Measurements from ENCODE around the gene DLGAP4. TPM values are rescaled to one million over a fixed set of nuclear protein-coding genes. Genes with fewer than 3 reads are reported as not detected.

DLGAP4 gene
- total RNA-seq, 2 experiments from 2014 or later = 10.5 to 14.6 TPM

- Mint-ChIP-seq H3K36me3 (peaks cover 3% of the 10 kb centered on the region), H3K4me1 (peaks cover 16% of the 10 kb centered on the region), H3K27me3 (no peaks in the 10 kb centered on the region), H3K4me3 (no peak overlapping the region), H3K9me3 (no peaks in the 10 kb centered on the region), H3K27ac (no peak overlapping the region)
- no peak for DNase-seq
Measured at GRCh38 chr20:36487069-36487468, 180.9 kb downstream of the DLGAP4 start.

GRCh38 chr20:36490191-36490590 lies 184.1 kb downstream of the DLGAP4 start:
- Mint-ChIP-seq H3K4me1 (peaks cover 30% of the 10 kb centered on the region), H3K9me3 (no peaks in the 10 kb centered on the region), H3K36me3 (peaks cover 3% of the 10 kb centered on the region), H3K27me3 (no peaks in the 10 kb centered on the region), H3K4me3 (no peak overlapping the region), H3K27ac (no peak overlapping the region)
- DNase-seq = no peak

GRCh38 chr20:36491901-36492617 lies 185.9 kb downstream of the DLGAP4 start:
- Mint-ChIP-seq H3K27me3 (no peaks in the 10 kb centered on the region), H3K4me3 (peak overlapping the region; percentile 1), H3K27ac (peak overlapping the region; percentile 81), H3K9me3 (no peaks in the 10 kb centered on the region), H3K4me1 (peaks cover 32% of the 10 kb centered on the region), H3K36me3 (peaks cover 3% of the 10 kb centered on the region)
- DNase-seq = peak; percentile 58

- no peak for DNase-seq
- Mint-ChIP-seq H3K36me3 (peaks cover 3% of the 10 kb centered on the region), H3K9me3 (no peaks in the 10 kb centered on the region), H3K27me3 (no peaks in the 10 kb centered on the region), H3K4me3 (no peak overlapping the region), H3K4me1 (peaks cover 32% of the 10 kb centered on the region), H3K27ac (no peak overlapping the region)
Measured at GRCh38 chr20:36493051-36493800, 187.1 kb downstream of the DLGAP4 start.

GRCh38 chr20:36493801-36494114 lies 187.6 kb downstream of the DLGAP4 start:
- H3K27ac Mint-ChIP-seq = no peak overlapping the region
- peaks cover 32% of the 10 kb centered on the region for H3K4me1 Mint-ChIP-seq
- H3K4me3 Mint-ChIP-seq = no peak overlapping the region
- H3K27me3 Mint-ChIP-seq = no peaks in the 10 kb centered on the region
- no peaks in the 10 kb centered on the region for H3K9me3 Mint-ChIP-seq
- H3K36me3 Mint-ChIP-seq = peaks cover 3% of the 10 kb centered on the region
- no peak for DNase-seq

- Mint-ChIP-seq H3K4me1 (peaks cover 23% of the 10 kb centered on the region), H3K36me3 (no peaks in the 10 kb centered on the region), H3K27ac (no peak overlapping the region)
Measured at GRCh38 chr20:36496707-36497669, 190.8 kb downstream of the DLGAP4 start.

GRCh38 chr20:36497856-36498255 lies 191.7 kb downstream of the DLGAP4 start:
- no peaks in the 10 kb centered on the region for H3K9me3 Mint-ChIP-seq
- H3K36me3 Mint-ChIP-seq = no peaks in the 10 kb centered on the region
- H3K4me1 Mint-ChIP-seq = peaks cover 16% of the 10 kb centered on the region
- no peak overlapping the region for H3K4me3 Mint-ChIP-seq
- no peaks in the 10 kb centered on the region for H3K27me3 Mint-ChIP-seq
- no peak for DNase-seq
- no peak overlapping the region for H3K27ac Mint-ChIP-seq

More at GRCh38 chr20:36496707-36497669, 190.8 kb downstream of the DLGAP4 start:
- DNase-seq = no peak
- Mint-ChIP-seq H3K27me3 (no peaks in the 10 kb centered on the region), H3K9me3 (no peaks in the 10 kb centered on the region), H3K4me3 (no peak overlapping the region)

- H3K9me3 Mint-ChIP-seq = no peaks in the 10 kb centered on the region
- H3K4me3 Mint-ChIP-seq = no peak overlapping the region
- peaks cover 11% of the 10 kb centered on the region for H3K4me1 Mint-ChIP-seq
- no peak for DNase-seq
- H3K27me3 Mint-ChIP-seq = no peaks in the 10 kb centered on the region
- H3K36me3 Mint-ChIP-seq = no peaks in the 10 kb centered on the region
- H3K27ac Mint-ChIP-seq = no peak overlapping the region
Measured at GRCh38 chr20:36498386-36499179, 192.4 kb downstream of the DLGAP4 start.

GRCh38 chr20:36499211-36499610 lies 193.1 kb downstream of the DLGAP4 start:
- no peak overlapping the region for H3K4me3 Mint-ChIP-seq
- no peak for DNase-seq
- H3K9me3 Mint-ChIP-seq = no peaks in the 10 kb centered on the region
- H3K27me3 Mint-ChIP-seq = no peaks in the 10 kb centered on the region
- H3K27ac Mint-ChIP-seq = no peak overlapping the region
- H3K36me3 Mint-ChIP-seq = peaks cover 2% of the 10 kb centered on the region
- peaks cover 11% of the 10 kb centered on the region for H3K4me1 Mint-ChIP-seq

GRCh38 chr20:36499723-36500501 lies 193.8 kb downstream of the DLGAP4 start:
- Mint-ChIP-seq H3K4me3 (no peak overlapping the region), H3K4me1 (peaks cover 9% of the 10 kb centered on the region), H3K36me3 (peaks cover 3% of the 10 kb centered on the region), H3K9me3 (no peaks in the 10 kb centered on the region), H3K27ac (no peak overlapping the region), H3K27me3 (no peaks in the 10 kb centered on the region)
- no peak for DNase-seq

GRCh38 chr20:36501367-36502006 lies 195.3 kb downstream of the DLGAP4 start:
- Mint-ChIP-seq H3K4me1 (peaks cover 11% of the 10 kb centered on the region), H3K36me3 (peaks cover 3% of the 10 kb centered on the region)

GRCh38 chr20:36504295-36504694 lies 198.2 kb downstream of the DLGAP4 start:
- Mint-ChIP-seq H3K4me3 (no peak overlapping the region), H3K27ac (no peak overlapping the region), H3K9me3 (no peaks in the 10 kb centered on the region), H3K4me1 (peaks cover 11% of the 10 kb centered on the region), H3K27me3 (no peaks in the 10 kb centered on the region), H3K36me3 (peaks cover 3% of the 10 kb centered on the region)
- no peak for DNase-seq

More at GRCh38 chr20:36501367-36502006, 195.3 kb downstream of the DLGAP4 start:
- H3K9me3 Mint-ChIP-seq = no peaks in the 10 kb centered on the region
- no peak for DNase-seq
- no peaks in the 10 kb centered on the region for H3K27me3 Mint-ChIP-seq
- peak overlapping the region; percentile 8 for H3K27ac Mint-ChIP-seq
- no peak overlapping the region for H3K4me3 Mint-ChIP-seq

GRCh38 chr20:36506253-36506652 lies 200.1 kb downstream of the DLGAP4 start:
- DNase-seq = no peak
- peaks cover 3% of the 10 kb centered on the region for H3K36me3 Mint-ChIP-seq
- no peaks in the 10 kb centered on the region for H3K27me3 Mint-ChIP-seq

More at GRCh38 chr20:36506253-36506652, 200.1 kb downstream of the DLGAP4 start:
- Mint-ChIP-seq H3K4me1 (peaks cover 9% of the 10 kb centered on the region), H3K9me3 (no peaks in the 10 kb centered on the region), H3K27ac (no peak overlapping the region), H3K4me3 (no peak overlapping the region)

Measured in activated naive CD8-positive, alpha-beta T cell treated with anti-CD3 and anti-CD28 coated beads for 36 hours (primary cell).